Keratinocyte (primary cell): ENCODE results near the gene BEST3.

ENCODE experiments used
- EZH2 ChIP-seq: IDR thresholded peaks from one replicate; pipeline ENCODE4 v1.6.1; 2012; ENCODE audit warnings: inconsistent platforms, mild to moderate bottlenecking, low read length, moderate library complexity
- TF ChIP-seq, protein P1 (sequence below), 3 experiments: IDR thresholded peaks in 1 of 3; conservative IDR thresholded peaks in 1 of 3; optimal IDR thresholded peaks in 1 of 3; 2 replicates in 2 of 3; 3 replicates in 1 of 3; pipeline versions ENCODE3 to v1.5.1; 2011; ENCODE audit warnings: low read length in 3 of 3, mild to moderate bottlenecking in 3 of 3, moderate library complexity in 2 of 3, control low read depth in 1 of 3, inconsistent platforms in 1 of 3; ENCODE audit not compliant: insufficient read depth in 2 of 3; ENCODE audit errors: extremely low read depth in 1 of 3

DNA sequence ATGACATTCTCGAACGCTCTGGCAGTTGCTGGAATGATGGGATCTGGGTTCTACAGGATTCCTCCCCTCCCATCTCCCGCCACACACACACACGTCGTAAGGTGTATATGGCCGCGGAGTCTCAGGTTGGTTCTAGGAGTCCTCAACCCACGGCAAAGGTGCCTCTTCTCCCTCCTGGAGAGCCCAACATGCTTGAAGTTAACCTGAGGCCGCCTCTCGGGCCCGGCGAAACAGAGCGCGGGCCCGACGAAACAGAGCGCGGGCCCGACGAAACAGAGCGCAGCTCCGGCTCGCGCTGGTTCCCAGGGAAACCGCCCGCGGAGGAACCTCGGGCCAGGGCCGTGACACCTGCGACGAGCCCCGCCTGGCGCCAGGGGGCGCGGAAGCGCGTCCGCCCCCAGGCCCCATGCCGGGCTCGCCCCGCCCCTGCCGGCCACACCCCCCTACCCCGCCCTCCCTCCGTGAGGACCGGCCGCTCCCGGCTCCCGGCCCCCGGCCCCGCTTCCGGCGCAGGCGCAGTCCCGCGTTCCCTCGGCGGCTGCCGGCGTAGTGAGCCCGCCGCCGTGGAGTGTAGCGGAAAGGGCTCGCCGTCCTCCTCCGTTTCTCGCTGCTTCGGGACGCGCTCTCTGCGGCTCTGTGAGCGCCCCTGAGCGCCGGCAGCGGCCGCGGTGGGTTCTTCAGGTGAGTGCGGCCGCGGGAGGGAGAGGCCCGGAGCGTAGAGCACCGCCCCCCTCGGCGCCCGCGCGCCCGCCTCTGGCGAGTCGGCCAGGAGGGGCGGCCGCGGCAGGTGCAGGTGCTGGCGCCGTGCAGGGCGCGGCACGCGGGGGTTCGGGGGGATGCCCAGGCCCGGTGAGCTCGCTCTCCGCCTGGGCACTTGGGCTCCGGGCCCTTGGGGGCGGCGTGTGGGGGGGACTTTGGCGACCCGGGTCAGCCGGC lies 39.5 kb upstream of the BEST3 start, which contains the start of gene RAB3IP:
- TF ChIP-seq, protein P1, sequence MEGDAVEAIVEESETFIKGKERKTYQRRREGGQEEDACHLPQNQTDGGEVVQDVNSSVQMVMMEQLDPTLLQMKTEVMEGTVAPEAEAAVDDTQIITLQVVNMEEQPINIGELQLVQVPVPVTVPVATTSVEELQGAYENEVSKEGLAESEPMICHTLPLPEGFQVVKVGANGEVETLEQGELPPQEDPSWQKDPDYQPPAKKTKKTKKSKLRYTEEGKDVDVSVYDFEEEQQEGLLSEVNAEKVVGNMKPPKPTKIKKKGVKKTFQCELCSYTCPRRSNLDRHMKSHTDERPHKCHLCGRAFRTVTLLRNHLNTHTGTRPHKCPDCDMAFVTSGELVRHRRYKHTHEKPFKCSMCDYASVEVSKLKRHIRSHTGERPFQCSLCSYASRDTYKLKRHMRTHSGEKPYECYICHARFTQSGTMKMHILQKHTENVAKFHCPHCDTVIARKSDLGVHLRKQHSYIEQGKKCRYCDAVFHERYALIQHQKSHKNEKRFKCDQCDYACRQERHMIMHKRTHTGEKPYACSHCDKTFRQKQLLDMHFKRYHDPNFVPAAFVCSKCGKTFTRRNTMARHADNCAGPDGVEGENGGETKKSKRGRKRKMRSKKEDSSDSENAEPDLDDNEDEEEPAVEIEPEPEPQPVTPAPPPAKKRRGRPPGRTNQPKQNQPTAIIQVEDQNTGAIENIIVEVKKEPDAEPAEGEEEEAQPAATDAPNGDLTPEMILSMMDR (optimal IDR thresholded peaks at IDR 0.05 in 1 of 3, IDR thresholded peaks at IDR 0.05 in 1 of 3, conservative IDR thresholded peaks at IDR 0.05 in 1 of 3; ENCODE audit: extremely low read depth in 1 of 3, insufficient read depth in 2 of 3, low read length in 3 of 3), result peak in 2 of 3 experiments; percentile 41 to 66
- TF ChIP-seq EZH2, result no peak
